Measurements from ENCODE around the gene CFAP126.

CFAP126 gene

DNA sequence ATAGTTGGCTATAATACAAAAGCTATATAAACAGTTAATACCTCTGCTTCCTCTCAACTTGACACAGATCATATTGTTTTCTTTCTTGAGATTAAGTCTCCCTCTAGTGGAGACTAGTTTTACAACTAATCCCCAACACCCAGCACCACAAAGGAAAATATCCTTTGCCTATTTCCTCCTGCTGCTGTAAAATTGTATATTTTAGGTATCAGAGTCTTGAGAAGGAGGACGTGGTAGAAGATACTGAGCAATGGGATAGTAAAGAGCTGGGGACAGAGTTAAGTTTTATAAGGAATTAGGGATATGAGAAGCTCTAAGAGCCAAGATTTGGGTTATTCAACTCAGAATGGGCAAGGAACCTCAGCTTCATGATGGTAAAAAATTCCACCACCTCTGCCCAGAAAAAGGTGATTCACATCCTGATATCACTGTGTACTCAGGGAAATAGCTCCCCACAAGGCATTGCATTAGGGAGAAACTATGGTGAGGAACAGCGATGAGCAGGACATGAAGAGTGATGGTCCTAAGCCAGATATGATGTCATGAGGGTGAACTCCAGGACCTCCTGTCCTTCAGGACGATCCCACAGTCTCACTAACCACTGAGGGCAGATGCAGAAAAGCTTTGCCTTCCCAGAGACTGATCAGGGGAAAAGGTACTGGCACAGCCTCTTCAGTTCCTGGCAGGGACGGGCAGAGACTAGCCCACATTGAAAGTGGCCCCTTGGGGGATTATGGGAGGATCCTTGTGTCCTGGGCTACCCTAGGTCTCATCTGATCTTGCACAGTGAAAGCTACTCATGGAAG lies 14.7 kb upstream of the CFAP126 start:
- FAIRE-seq (peak; percentile 86), DNase-seq (ENCODE audit: insufficient read length, low spot score) (no peak)
- no peak for TF ChIP-seq PAX5 (IDR thresholded peaks at IDR 0.05; ENCODE audit: insufficient read depth, low read length, severe bottlenecking)
- TF ChIP-seq POLR2A (IDR thresholded peaks at IDR 0.05; ENCODE audit: low read depth, low read length), result no peak
- no peak for TF ChIP-seq TAF1 (IDR thresholded peaks at IDR 0.05; ENCODE audit: low read depth, low read length)
- no peak for TF ChIP-seq POLR2AphosphoS5 (IDR thresholded peaks at IDR 0.05; ENCODE audit: low read depth, low read length)
- no peak for TF ChIP-seq SPI1 (IDR thresholded peaks at IDR 0.05; ENCODE audit: low read depth, low read length)
- TF ChIP-seq POU2F2 (IDR thresholded peaks at IDR 0.05; ENCODE audit: low read depth, low read length), result no peak

DNA sequence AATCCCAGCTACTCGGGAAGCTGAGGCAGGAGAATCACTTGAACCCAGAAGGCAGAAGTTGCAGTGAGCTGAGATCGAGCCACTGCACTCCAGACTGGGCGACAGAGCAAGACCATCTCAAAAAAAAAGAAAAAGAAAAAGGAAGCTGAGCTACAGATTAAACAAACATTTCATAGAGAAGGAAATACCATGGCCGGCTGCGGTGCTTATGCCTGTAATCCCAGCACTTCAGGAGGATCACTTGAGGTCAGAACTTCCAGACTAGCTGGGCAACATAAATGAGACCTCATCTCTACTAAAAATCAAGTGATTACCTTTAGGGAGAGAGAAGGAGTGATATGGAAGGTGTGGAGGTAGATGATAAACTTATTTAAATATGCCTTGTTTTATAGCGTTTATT lies 14.0 kb upstream of the CFAP126 start:
- no peak for TF ChIP-seq POLR2AphosphoS5 (IDR thresholded peaks at IDR 0.05; ENCODE audit: low read depth, low read length)
- TF ChIP-seq TAF1 (IDR thresholded peaks at IDR 0.05; ENCODE audit: low read depth, low read length), result no peak
- no peak for TF ChIP-seq POU2F2 (IDR thresholded peaks at IDR 0.05; ENCODE audit: low read depth, low read length)
- no peak for TF ChIP-seq PAX5 (IDR thresholded peaks at IDR 0.05; ENCODE audit: insufficient read depth, low read length, severe bottlenecking)
- DNase-seq (ENCODE audit: insufficient read length, low spot score), result no peak
- FAIRE-seq, result no peak

DNA sequence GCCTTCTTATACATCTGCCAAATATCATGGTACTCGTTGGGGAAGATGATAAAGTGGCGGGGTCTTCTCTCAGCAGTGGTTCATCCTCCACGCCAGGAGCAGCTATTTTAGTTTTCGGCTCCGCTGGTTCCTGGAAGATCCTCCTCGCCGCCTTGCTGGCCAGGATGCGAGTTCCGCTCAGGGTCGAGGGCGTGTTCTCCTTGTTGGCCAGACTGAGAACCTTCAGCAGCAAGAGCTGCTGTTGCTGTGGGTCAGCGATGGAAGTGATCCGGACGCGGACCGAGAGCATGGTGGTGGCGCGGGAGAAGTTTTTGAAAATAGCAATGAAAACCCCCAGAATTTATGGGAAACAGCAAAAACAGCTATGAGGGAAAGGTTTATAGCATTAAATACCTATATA lies 11.4 kb upstream of the CFAP126 start:
- FAIRE-seq (no peak), DNase-seq (ENCODE audit: insufficient read length, low spot score) (no peak)
- TF ChIP-seq POLR2AphosphoS5 (IDR thresholded peaks at IDR 0.05; ENCODE audit: low read depth, low read length) (no peak), SPI1 (IDR thresholded peaks at IDR 0.05; ENCODE audit: low read depth, low read length) (no peak), TAF1 (IDR thresholded peaks at IDR 0.05; ENCODE audit: low read depth, low read length) (no peak), POU2F2 (IDR thresholded peaks at IDR 0.05; ENCODE audit: low read depth, low read length) (no peak), PAX5 (IDR thresholded peaks at IDR 0.05; ENCODE audit: insufficient read depth, low read length, severe bottlenecking) (no peak), POLR2A (IDR thresholded peaks at IDR 0.05; ENCODE audit: low read depth, low read length) (no peak)

DNA sequence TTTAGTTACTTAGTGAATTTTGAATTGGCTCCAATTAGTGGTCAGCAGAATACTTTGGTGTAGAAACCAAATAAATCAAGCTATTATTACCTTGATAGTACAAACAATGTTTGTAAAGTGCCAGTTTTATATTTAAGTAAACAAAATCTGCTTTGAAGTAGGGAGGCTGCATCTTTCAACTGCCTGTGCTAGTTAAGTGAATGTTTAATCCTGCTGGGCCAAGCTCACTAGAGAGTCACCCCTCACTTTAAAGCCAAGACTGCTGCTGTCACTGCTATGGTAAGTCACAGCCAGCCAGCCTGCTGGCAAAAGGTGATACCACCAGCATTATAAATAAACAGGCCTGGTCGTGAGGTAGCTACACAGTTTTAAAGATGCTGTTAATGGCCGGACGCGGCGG lies 10.3 kb upstream of the CFAP126 start:
- no peak for FAIRE-seq
- TF ChIP-seq POU2F2 (IDR thresholded peaks at IDR 0.05; ENCODE audit: low read depth, low read length) (no peak), SPI1 (IDR thresholded peaks at IDR 0.05; ENCODE audit: low read depth, low read length) (no peak), POLR2A (IDR thresholded peaks at IDR 0.05; ENCODE audit: low read depth, low read length) (no peak), POLR2AphosphoS5 (IDR thresholded peaks at IDR 0.05; ENCODE audit: low read depth, low read length) (no peak), PAX5 (IDR thresholded peaks at IDR 0.05; ENCODE audit: insufficient read depth, low read length, severe bottlenecking) (no peak), TAF1 (IDR thresholded peaks at IDR 0.05; ENCODE audit: low read depth, low read length) (no peak)
- DNase-seq (ENCODE audit: insufficient read length, low spot score), result no peak

DNA sequence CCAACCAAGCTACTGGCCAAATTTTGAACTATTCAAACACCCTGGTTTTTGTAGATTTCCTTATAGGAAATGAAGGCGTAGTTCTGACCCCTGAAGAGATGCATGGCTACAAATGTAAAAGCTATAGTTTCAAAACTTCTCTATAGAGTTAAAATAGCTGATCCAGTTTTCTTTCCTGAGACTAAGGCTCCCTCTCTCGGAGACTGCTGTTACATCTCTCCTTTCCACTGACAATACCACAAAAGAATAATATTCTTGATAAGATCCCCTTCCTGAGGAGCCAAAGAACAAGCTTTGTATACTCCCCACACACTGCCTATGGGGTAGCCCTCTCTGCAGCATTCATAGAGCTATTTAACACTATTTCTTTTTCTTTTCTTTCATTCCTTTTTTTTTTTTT lies 6.7 kb upstream of the CFAP126 start:
- no peak for TF ChIP-seq POLR2A (IDR thresholded peaks at IDR 0.05; ENCODE audit: low read depth, low read length)
- TF ChIP-seq POU2F2 (IDR thresholded peaks at IDR 0.05; ENCODE audit: low read depth, low read length), result no peak
- TF ChIP-seq TAF1 (IDR thresholded peaks at IDR 0.05; ENCODE audit: low read depth, low read length), result no peak
- no peak for TF ChIP-seq PAX5 (IDR thresholded peaks at IDR 0.05; ENCODE audit: insufficient read depth, low read length, severe bottlenecking)
- TF ChIP-seq POLR2AphosphoS5 (IDR thresholded peaks at IDR 0.05; ENCODE audit: low read depth, low read length), result no peak
- no peak for TF ChIP-seq SPI1 (IDR thresholded peaks at IDR 0.05; ENCODE audit: low read depth, low read length)
- peak; percentile 35 for FAIRE-seq
- DNase-seq (ENCODE audit: insufficient read length, low spot score), result no peak

- peak; percentile 47; the same call in 1 of the 2 replicates for TF ChIP-seq SPI1 (IDR thresholded peaks at IDR 0.05; ENCODE audit: low read depth, low read length)
- TF ChIP-seq POLR2AphosphoS5 (IDR thresholded peaks at IDR 0.05; ENCODE audit: low read depth, low read length), result no peak
- DNase-seq (ENCODE audit: insufficient read length, low spot score) (no peak), FAIRE-seq (no peak)
Observed at GRCh38 chr1:161373442-161373841, 5.8 kb upstream of the CFAP126 start.

- no peak for DNase-seq (ENCODE audit: insufficient read length, low spot score)
- no peak for FAIRE-seq
- no peak for TF ChIP-seq POLR2AphosphoS5 (IDR thresholded peaks at IDR 0.05; ENCODE audit: low read depth, low read length)
- TF ChIP-seq TAF1 (IDR thresholded peaks at IDR 0.05; ENCODE audit: low read depth, low read length), result no peak
- TF ChIP-seq POU2F2 (IDR thresholded peaks at IDR 0.05; ENCODE audit: low read depth, low read length), result no peak
- TF ChIP-seq PAX5 (IDR thresholded peaks at IDR 0.05; ENCODE audit: insufficient read depth, low read length, severe bottlenecking), result no peak
- TF ChIP-seq POLR2A (IDR thresholded peaks at IDR 0.05; ENCODE audit: low read depth, low read length), result no peak
- TF ChIP-seq SPI1 (IDR thresholded peaks at IDR 0.05; ENCODE audit: low read depth, low read length), result no peak
Observed at GRCh38 chr1:161365207-161365606, 2.5 kb downstream of the CFAP126 start.

DNA sequence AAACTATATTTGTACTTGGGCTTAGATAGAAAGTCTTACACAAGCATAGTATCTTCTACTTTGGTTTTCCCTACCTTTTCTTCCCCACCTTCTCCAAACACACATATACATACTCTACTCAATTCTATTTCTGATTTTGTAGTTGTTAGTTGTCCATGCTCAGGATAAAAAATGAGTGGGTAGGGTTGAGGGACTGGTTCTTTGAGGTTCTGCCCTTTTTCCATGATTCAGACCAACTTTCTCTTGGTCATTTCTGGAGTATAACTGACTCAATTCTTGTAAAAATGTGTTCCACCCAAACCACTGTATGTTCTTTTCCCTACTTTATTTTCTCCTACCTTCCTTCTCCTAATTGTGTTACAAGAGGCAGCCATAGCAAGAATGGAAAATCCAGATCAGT lies 3.3 kb downstream of the CFAP126 start:
- TF ChIP-seq TAF1 (IDR thresholded peaks at IDR 0.05; ENCODE audit: low read depth, low read length) (no peak), SPI1 (IDR thresholded peaks at IDR 0.05; ENCODE audit: low read depth, low read length) (no peak), POU2F2 (IDR thresholded peaks at IDR 0.05; ENCODE audit: low read depth, low read length) (no peak), PAX5 (IDR thresholded peaks at IDR 0.05; ENCODE audit: insufficient read depth, low read length, severe bottlenecking) (no peak), POLR2A (IDR thresholded peaks at IDR 0.05; ENCODE audit: low read depth, low read length) (no peak), POLR2AphosphoS5 (IDR thresholded peaks at IDR 0.05; ENCODE audit: low read depth, low read length) (no peak)
- no peak for FAIRE-seq
- no peak for DNase-seq (ENCODE audit: insufficient read length, low spot score)

DNA sequence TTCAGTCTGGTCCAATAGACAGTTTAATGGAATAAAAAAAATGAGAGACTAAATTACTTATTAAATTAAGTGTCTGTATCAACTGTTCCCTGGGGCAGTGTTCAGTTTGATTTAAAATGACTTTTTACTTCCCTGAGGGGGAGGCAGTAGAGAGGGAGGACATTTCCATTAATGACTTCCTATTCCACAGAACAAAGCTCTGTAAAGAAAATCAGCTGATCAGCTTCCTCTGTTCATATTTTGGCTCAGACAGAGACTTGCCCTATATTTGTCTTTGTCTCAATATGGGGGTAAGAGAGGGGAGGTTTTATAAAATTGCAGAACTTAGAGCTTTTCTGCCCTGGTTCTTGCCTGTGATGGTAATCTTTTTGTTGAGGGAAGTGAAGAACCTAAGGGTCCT lies 8.4 kb downstream of the CFAP126 start:
- TF ChIP-seq POLR2A (IDR thresholded peaks at IDR 0.05; ENCODE audit: low read depth, low read length) (no peak), POU2F2 (IDR thresholded peaks at IDR 0.05; ENCODE audit: low read depth, low read length) (no peak), SPI1 (IDR thresholded peaks at IDR 0.05; ENCODE audit: low read depth, low read length) (no peak), POLR2AphosphoS5 (IDR thresholded peaks at IDR 0.05; ENCODE audit: low read depth, low read length) (no peak), PAX5 (IDR thresholded peaks at IDR 0.05; ENCODE audit: insufficient read depth, low read length, severe bottlenecking) (no peak), TAF1 (IDR thresholded peaks at IDR 0.05; ENCODE audit: low read depth, low read length) (no peak)
- DNase-seq (ENCODE audit: insufficient read length, low spot score) (no peak), FAIRE-seq (no peak)

DNA sequence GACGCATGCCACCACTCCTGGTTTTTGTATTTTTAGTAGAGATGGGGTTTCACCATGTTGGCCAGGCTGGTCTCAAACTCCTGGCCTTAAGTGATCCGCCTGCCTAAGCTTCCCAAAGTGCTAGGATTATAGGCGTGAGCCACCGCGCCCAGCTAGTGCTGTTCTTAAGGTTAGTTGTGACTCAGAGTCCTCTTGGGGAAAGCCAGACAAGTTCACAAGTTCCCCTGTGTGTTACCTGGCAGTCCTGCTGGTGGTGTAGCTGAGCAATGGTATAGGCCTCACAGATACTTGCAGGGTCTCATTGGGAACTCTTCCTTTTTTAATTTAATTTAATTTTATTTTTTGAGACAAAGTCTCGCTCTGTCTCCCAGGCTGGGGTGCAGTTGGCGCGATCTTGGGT lies 10.6 kb downstream of the CFAP126 start:
- TF ChIP-seq POLR2A (IDR thresholded peaks at IDR 0.05; ENCODE audit: low read depth, low read length) (no peak), SPI1 (IDR thresholded peaks at IDR 0.05; ENCODE audit: low read depth, low read length) (no peak), TAF1 (IDR thresholded peaks at IDR 0.05; ENCODE audit: low read depth, low read length) (no peak), POU2F2 (IDR thresholded peaks at IDR 0.05; ENCODE audit: low read depth, low read length) (no peak), POLR2AphosphoS5 (IDR thresholded peaks at IDR 0.05; ENCODE audit: low read depth, low read length) (no peak), PAX5 (IDR thresholded peaks at IDR 0.05; ENCODE audit: insufficient read depth, low read length, severe bottlenecking) (no peak)
- DNase-seq (ENCODE audit: insufficient read length, low spot score) (no peak), FAIRE-seq (peak; percentile 61)
